ENCODE measurements around the gene NRXN2.
"Not testable (repeated sequence)": the region's sequence is repeated elsewhere in the genome, so short reads cannot be mapped to it uniquely, and the experiment has no call there.

The NRXN2 gene

GRCh38 chr11:64580412-64580811, 142.6 kb downstream of the NRXN2 start:
- DNase-seq = no peak

DNA sequence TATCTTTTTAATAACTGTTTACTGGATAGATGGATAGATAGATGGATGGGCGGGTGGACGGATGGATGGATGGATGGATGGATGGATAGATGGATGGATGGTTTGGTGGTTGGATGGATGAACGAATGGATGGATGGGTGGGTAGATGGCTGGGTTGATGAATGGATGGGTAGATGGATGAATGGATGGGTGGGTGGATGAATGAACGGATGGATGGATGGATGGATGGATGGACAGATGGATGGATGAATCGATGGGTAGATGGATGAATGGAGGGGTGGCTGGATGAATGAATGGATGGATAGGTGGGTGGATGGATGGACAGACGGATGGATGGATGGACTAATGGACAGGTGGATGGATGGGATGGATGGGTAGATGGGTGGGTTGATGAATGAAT, 145.8 kb downstream of the NRXN2 start:
- DNase-seq = no peak

GRCh38 chr11:64572143-64572542, 150.9 kb downstream of the NRXN2 start:
- no peak for DNase-seq

DNA sequence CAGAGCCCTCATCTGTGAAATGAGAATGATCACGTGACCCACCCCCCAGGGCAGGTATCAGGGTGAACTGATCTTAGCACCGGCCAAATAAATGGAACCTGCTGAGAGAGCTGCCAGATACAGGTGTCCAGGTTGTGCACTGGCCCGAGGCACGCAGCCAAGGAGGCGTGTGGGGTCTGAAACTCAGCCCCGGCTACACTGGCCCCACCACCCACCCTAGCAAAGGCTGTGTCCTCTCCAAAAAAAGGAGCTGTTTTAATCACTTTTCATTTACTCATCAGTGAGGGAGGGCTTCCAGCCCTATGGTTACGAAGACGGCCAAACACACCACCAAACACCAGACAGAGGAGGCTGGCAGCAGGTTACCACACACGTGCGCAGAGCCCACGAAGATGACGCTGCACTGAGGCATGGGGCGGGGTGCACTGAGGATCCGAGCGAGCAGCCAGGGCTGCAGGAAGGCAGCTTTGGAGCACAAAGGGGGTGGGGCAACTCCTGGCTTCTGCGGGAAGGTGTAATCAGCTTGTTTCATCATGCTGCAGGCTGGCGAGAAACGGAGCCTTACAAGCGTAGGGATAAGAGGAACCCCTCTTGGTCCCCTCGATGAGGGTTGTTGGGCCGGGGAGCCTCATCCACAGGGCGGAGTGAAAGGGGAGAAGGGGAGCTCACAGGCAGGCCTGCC, 151.4 kb downstream of the NRXN2 start:
- no peak for DNase-seq

- DNase-seq = no peak
Measured at GRCh38 chr11:64571050-64571409, 152.0 kb downstream of the NRXN2 start.

DNA sequence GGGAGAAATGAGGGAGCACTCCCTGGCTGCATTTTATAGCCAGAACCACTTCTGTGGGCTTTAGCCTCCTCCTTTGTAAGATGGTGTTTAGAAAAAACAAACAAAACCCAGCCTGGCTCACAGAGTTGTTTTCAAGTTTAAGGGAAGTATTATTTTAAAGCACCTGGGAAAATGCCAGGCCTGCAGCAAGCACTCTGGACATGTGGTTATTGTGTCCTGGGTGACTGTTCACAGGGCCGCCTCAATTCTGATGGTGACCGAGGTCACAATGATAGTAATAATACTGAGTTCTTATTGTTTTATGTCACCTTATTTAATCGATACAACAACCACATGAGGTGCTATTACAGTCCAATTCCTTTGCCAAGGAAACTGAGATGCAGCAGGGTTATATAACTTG, 152.7 kb downstream of the NRXN2 start:
- DNase-seq = no peak

- DNase-seq = no peak
Measured at GRCh38 chr11:64569300-64569970, 153.6 kb downstream of the NRXN2 start.

DNA sequence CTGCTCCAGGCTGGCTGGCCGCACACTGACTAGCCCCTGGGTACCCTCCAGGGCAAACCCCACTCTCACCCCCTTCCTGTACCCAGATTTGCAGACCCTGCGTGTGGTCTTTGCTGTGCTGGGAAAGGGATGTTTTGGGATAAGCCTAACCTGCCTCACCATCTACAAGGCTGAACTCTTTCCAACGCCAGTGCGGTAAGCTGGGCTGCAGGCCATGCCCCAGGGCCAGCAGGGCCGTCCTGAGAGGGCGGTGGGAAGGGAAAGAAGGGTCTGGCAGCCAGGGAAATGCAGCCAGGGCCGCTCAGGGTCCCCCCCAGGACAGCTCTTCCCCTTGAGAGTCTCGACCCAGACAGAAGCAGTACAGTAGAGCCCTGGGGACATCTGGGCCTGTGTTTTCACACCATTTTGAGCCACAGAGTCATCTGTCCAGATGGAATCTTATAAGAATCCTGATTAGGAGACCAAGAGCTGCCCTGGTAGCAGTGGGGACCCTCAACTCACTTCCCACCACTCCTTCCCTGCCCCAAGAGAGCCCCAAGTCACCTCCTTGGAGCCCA, 154.3 kb downstream of the NRXN2 start:
- DNase-seq = no peak

- no peak for DNase-seq
Measured at GRCh38 chr11:64568041-64568571, 154.9 kb downstream of the NRXN2 start.

DNA sequence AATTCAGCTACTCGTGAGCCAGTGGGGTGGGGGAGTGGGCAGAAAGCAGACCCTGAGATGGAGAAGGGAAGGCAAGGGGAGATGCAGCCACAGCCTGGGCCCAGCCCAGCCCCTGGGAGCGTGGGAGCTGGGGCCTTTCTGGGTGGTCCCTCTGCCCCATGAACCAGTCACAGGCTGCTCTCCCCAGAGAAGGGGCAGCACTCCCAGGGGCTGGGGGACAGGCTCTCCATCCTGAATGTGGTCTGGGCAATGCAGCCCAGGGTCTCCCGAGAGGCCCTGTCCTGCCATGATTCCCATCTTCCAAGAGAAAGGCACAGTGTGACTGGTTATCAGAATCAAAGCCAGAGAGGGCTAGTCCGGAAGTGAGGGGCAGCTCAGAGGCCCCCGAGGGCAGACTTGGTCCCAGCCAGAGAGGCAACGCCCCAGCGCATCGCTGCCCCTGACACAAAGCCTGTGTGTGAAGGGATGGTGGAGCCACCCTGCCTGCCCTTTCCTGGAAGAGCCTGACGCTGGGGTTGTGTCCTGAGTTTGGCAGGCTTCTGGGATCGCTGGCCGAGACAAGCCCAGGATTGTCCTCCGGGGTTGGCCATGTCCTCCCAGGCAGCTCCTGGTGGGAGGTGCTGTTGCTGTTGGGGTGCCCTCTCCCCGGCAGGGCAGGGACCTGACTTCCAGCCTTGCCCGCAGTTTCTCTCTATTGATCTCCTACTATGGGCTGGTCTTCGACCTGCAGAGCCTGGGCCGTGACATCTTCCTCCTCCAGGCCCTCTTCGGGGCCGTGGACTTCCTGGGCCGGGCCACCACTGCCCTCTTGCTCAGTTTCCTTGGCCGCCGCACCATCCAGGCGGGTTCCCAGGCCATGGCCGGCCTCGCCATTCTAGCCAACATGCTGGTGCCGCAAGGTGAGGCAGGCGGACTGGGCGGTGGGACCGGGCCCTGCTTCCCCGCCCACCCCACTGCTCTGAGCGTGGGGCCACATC, 155.8 kb downstream of the NRXN2 start:
- no peak for DNase-seq

- no peak for DNase-seq
Measured at GRCh38 chr11:64566042-64566914, 156.7 kb downstream of the NRXN2 start.

GRCh38 chr11:64564947-64565889, 157.8 kb downstream of the NRXN2 start:
- DNase-seq = no peak

- DNase-seq = no peak
Measured at GRCh38 chr11:64564419-64564818, 158.6 kb downstream of the NRXN2 start.

- no peak for DNase-seq
Measured at GRCh38 chr11:64563966-64564365, 159.0 kb downstream of the NRXN2 start.

- no peak for DNase-seq
Measured at GRCh38 chr11:64562723-64563351, 160.2 kb downstream of the NRXN2 start.

- no peak for DNase-seq
Measured at GRCh38 chr11:64561984-64562722, 160.8 kb downstream of the NRXN2 start.

GRCh38 chr11:64561429-64561828, 161.6 kb downstream of the NRXN2 start:
- not testable (repeated sequence) for DNase-seq

GRCh38 chr11:64560941-64561340, 162.1 kb downstream of the NRXN2 start:
- no peak for DNase-seq

GRCh38 chr11:64560139-64560771, 162.7 kb downstream of the NRXN2 start:
- DNase-seq = no peak

Data from activated T-cell treated with anti-CD3 and anti-CD28 coated beads for 4 hours (primary cell).